ENCODE results near the gene KLHL30.

KLHL30 gene

DNA sequence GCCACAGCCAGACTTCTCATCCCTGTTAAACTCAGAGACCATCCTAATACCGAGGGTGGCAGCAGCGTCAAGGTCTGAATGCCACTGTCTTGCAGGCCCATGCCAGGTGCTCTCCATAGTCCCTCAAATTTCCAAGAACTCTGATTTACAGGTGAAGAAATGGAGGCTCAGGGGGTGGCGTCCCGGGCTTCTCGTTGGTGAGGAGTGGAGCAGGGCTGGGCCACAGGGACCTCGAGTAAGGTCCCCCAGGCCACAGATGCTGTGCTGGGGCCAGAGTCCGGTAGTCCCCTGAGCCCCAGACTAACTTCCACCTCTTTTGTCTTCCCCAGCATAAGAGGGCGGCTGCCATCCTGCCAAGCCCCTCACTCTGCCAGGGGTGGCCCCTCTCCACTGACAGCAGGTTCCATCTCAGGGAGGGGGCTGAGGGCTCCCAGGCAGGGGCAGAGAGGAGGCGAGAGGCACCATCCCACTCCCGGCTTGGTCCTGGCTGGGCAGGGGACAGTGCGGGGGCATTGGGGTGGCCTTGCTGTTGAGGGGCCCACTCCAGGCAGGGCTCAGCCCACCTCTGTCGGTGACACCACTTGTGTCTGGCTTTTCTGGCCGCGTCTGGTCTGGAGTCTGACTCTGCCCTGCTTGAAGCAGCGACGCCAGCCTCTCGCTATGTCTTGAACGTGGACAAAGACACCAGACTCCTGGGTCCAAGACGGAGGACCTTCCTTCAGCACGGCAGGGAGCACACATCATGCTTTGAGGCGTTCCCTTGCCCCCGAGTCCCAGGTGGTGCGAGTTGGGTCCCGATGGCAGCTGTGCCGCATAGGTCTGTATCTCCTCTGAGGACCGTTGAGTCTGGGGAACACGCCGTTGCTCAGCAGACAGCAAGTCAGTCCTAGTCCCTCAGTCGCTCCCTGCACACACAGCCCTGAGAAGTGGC is 15.9 kb upstream of the KLHL30 start:
- TF ChIP-seq, protein P1, sequence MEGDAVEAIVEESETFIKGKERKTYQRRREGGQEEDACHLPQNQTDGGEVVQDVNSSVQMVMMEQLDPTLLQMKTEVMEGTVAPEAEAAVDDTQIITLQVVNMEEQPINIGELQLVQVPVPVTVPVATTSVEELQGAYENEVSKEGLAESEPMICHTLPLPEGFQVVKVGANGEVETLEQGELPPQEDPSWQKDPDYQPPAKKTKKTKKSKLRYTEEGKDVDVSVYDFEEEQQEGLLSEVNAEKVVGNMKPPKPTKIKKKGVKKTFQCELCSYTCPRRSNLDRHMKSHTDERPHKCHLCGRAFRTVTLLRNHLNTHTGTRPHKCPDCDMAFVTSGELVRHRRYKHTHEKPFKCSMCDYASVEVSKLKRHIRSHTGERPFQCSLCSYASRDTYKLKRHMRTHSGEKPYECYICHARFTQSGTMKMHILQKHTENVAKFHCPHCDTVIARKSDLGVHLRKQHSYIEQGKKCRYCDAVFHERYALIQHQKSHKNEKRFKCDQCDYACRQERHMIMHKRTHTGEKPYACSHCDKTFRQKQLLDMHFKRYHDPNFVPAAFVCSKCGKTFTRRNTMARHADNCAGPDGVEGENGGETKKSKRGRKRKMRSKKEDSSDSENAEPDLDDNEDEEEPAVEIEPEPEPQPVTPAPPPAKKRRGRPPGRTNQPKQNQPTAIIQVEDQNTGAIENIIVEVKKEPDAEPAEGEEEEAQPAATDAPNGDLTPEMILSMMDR (conservative IDR thresholded peaks at IDR 0.05; ENCODE audit: low read length): no peak
- DNase-seq (ENCODE audit: low read depth): no peak
- H3K4me3 ChIP-seq (ENCODE audit: low read length): no peak overlapping the region

DNA sequence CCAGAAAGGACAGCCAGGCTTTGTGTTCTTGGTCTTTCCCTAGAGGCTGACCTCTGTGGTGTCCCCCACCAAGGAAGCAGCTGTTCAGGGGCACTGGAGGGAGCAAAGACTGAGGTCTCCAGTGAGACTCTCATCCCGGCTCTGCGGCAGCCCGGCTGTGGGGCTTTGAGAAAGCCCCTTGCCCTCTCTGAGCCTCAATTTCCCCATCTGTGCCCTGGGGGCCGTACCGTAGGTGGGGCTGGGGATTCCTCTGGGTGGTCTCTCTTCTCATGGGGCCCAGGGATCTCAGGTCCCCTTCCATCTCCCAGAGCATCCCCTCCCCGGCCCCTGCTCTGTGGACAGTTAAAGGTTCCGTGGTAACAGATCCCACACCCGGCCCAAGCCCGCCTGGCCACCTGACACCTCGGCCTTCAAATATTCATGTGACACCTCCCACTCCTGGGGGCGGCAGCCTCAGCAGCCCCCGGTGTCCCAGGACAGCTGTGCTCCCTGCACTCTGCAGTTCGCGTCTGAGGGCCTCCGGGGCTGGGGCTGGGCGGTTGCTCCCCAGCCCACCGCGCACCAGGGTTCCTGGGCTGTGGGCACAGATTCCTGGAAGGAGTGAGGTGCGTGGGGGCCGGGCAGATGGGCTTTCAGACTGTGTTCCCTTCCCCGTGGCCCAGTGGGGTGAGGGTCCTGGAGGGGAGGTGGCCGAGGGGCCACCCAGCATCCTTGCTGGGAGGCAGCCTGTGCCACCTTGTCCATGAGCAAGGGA is 15.1 kb upstream of the KLHL30 start:
- TF ChIP-seq, protein P1 (conservative IDR thresholded peaks at IDR 0.05; ENCODE audit: low read length): no peak

DNA sequence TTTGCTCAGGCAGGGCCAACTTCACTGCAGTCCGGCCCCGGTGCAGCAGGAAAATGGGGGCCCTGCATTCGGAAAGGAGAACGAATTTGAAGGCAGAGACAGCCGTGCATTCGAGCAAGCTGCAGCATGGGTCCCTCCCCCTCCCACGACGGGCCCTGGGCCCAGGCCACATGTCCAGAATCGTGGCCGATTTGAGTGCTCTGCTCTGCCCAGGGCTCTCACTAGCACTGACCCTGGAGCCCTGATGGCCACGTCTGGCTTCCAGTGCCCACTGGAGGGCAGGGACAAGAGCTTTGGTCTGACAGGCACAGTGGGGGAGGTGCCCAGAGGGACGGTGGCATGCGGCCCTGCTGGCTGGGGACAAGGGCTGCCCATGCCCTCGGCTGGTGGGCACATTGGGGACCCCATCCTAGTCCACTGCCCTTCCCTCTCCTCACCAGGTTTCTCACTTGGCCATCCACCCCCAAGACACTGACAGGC is 14.4 kb upstream of the KLHL30 start:
- no peak for DNase-seq (ENCODE audit: low read depth)
- no peak overlapping the region for H3K4me3 ChIP-seq (ENCODE audit: low read length)
- TF ChIP-seq, protein P1 (conservative IDR thresholded peaks at IDR 0.05; ENCODE audit: low read length): no peak

More for the DNA sequence above, 15.1 kb upstream of the KLHL30 start:
- no peak overlapping the region for H3K4me3 ChIP-seq (ENCODE audit: low read length)
- no peak for DNase-seq (ENCODE audit: low read depth)

DNA sequence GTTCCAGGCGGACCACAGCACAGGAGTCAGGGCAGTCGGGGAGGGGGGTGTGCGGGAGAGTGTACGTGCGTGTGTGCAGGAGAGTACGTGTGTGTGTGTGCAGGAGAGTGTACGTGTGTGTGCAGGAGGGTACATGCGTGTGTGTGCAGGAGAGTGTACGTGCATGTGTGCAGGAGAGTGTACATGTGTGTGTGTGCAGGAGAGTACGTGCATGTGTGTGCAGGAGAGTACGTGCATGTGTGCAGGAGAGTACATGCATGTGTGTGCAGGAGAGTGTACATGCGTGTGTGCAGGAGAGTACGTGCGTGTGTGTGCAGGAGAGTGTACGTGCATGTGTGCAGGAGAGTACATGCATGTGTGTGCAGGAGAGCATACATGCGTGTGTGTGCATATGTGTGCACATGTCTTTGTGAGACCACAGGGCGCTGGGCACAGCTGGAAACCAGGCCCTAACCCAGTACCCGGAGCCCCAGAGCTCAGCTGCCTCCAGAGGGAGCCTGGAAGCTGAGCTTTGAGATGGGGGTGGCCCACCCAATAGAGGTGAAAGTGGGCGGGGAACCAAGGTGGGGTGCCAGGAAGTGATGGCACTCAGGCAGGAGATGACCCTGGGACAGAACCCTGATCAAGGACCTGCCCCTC is 13.9 kb upstream of the KLHL30 start:
- H3K4me3 ChIP-seq (ENCODE audit: low read length): no peak overlapping the region
- TF ChIP-seq, protein P1 (conservative IDR thresholded peaks at IDR 0.05; ENCODE audit: low read length): no peak
- DNase-seq (ENCODE audit: low read depth): no peak

DNA sequence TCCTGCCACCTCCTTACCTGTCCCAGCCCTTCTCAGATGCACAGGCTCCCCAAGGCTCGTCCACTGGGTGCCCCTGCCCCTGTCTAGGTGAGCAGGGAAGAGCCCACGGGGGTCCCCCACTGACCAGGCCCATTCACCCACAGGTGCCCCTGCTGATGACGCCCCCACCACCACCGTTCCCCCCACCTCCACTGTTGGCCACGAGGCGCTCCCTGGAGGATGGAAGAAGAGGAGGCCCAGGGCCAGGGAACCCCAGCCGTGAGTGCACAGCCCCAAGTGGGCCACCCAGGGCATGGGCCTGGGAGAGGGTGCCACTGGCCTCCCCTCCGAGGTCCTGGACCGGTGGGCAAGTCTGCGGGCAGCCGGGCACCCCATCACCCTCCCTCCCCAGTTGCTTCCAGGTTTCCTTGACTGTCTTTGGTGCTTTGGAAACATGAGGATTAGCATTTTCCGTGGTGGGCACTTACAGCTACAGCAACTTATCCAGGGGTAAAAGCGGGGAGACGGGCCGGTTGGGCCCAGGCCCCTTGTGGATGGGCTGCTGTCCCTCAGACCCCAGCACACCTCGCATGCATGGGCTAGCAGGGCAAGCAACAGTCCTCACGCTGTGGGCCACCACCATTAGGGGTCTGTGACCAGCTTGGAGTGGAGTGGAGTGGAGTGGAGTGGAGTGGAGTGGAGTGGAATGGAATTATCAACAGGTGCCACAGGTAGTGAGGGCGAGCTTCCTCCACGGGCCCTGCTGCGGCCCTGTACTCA is 13.2 kb upstream of the KLHL30 start:
- TF ChIP-seq, protein P1 (conservative IDR thresholded peaks at IDR 0.05; ENCODE audit: low read length): no peak
- DNase-seq (ENCODE audit: low read depth): no peak
- no peak overlapping the region for H3K4me3 ChIP-seq (ENCODE audit: low read length)

DNA sequence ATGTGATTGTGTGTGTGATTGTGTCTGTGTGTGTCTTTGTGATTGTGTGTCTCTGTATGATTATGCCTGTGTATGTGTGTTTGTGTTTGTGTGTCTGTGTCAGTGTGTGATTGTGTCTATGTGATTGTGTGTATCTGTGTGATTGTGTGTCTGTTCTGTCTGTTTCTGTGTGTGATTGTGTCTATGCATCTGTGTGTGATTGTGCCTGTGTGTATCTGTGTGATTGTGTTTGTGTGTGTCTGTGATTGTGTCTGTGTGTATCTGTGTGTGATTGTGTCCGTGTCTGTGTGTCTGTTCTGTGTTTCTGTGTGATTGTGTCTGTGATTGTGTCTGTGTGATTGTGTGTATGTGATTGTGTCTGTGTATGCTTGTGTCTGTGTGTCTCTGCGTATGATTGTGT is 12.1 kb upstream of the KLHL30 start:
- H3K4me3 ChIP-seq (ENCODE audit: low read length): no peak overlapping the region
- TF ChIP-seq, protein P1 (conservative IDR thresholded peaks at IDR 0.05; ENCODE audit: low read length): no peak
- no peak for DNase-seq (ENCODE audit: low read depth)
